Glutamatergic neuron (in vitro differentiated cells): Measurements from ENCODE around the gene TLDC2. TPM values are rescaled to one million over a fixed set of nuclear protein-coding genes. Genes with fewer than 3 reads are reported as not detected.
"Not testable (repeated sequence)": the region's sequence is repeated elsewhere in the genome, so short reads cannot be mapped to it uniquely, and the experiment has no call there.

Source experiments
- DNase-seq: peaks from one replicate; pipeline ENCODE4 v3.0.0; 2022
- H3K27ac Mint-ChIP-seq: one replicate; pipeline ENCODE4 v1.8.0; 2020; ENCODE audit warnings: mild to moderate bottlenecking, mixed read lengths, inconsistent platforms; ENCODE audit not compliant: unreplicated experiment
- H3K27me3 Mint-ChIP-seq: one replicate; pipeline ENCODE4 v1.8.0; 2020; ENCODE audit warnings: mild to moderate bottlenecking, moderate library complexity, mixed read lengths, inconsistent platforms; ENCODE audit not compliant: unreplicated experiment
- H3K36me3 Mint-ChIP-seq: one replicate; pipeline ENCODE4 v1.8.0; 2020; ENCODE audit warnings: mild to moderate bottlenecking, mixed read lengths, inconsistent platforms; ENCODE audit not compliant: unreplicated experiment
- H3K4me1 Mint-ChIP-seq: one replicate; pipeline ENCODE4 v1.8.0; 2020; ENCODE audit warnings: mild to moderate bottlenecking, low read depth, mixed read lengths, inconsistent platforms; ENCODE audit not compliant: unreplicated experiment
- H3K4me3 Mint-ChIP-seq: one replicate; pipeline ENCODE4 v1.8.0; 2020; ENCODE audit warnings: mild to moderate bottlenecking, mixed read lengths, inconsistent platforms; ENCODE audit not compliant: unreplicated experiment
- H3K9me3 Mint-ChIP-seq: one replicate; pipeline ENCODE4 v1.8.0; 2020; ENCODE audit warnings: mild to moderate bottlenecking, moderate library complexity, mixed read lengths, inconsistent platforms; ENCODE audit not compliant: unreplicated experiment
- total RNA-seq: library from RNA; stranded (reverse); fragmentation: NEBNext Ultra II Directional; extraction: Animal tissue kit (Norgen Biotek cat#: 25700); gene quantifications from one replicate; pipeline ENCODE4 v1.2.1, GENCODE V29; 2021; ENCODE audit not compliant: unreplicated experiment
- TF ChIP-seq, protein P1 (sequence below): fragments of 200-600 bp; sonication (generic); IDR thresholded peaks from one replicate; pipeline ENCODE4 v1.5.0; 2021; ENCODE audit not compliant: partially characterized antibody, unreplicated experiment

TLDC2 gene
- total RNA-seq, 1 donor from 2014 or later, result not detected

DNA sequence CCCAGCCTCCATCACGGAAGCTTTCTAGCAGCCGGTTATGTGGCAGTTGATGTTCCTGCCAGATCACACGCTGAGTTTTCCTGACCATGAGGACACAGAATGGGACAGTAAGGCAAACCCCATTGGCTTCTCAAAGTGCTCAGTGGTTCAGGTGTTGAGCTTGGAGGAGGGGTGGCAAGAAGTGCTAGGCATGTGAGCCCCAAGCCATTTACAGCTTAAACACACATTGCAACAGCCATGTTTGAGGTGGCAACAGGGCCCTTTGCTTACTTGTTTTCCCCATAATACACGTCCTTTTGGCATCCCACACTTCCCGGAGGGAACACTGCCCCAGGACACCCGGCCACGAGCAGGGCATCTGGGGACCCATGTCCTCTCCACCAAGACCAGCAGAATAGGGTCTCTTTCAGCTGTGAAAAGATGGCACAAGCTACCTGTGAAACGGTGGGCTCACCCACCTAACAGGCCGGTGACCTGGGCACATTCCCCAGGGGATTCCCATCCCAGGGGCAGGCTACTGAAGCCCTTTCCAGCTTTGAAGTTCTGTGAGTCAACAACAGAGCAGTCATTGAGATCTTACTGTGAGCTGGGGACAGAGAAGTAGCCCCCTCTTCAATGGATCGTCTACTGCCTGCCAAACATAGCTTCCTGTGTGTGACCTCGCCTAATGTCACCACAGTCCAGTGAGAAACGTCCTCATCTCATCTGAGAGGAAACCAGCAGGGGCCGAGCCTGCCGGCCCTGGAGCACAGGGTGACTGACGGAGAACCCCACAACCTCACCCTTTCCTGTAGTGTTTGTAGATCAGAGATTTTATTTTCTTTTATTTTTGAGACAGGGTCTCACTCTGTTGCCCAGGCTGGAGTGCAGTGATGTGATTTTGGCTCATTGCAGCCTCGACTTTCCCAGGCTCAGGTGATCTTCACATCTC, 4.0 kb upstream of the TLDC2 start:
- Mint-ChIP-seq H3K27ac (no peak overlapping the region), H3K4me1 (no peaks in the 10 kb centered on the region), H3K4me3 (no peak overlapping the region), H3K36me3 (no peaks in the 10 kb centered on the region), H3K27me3 (no peaks in the 10 kb centered on the region), H3K9me3 (no peaks in the 10 kb centered on the region)
- TF ChIP-seq, protein P1, sequence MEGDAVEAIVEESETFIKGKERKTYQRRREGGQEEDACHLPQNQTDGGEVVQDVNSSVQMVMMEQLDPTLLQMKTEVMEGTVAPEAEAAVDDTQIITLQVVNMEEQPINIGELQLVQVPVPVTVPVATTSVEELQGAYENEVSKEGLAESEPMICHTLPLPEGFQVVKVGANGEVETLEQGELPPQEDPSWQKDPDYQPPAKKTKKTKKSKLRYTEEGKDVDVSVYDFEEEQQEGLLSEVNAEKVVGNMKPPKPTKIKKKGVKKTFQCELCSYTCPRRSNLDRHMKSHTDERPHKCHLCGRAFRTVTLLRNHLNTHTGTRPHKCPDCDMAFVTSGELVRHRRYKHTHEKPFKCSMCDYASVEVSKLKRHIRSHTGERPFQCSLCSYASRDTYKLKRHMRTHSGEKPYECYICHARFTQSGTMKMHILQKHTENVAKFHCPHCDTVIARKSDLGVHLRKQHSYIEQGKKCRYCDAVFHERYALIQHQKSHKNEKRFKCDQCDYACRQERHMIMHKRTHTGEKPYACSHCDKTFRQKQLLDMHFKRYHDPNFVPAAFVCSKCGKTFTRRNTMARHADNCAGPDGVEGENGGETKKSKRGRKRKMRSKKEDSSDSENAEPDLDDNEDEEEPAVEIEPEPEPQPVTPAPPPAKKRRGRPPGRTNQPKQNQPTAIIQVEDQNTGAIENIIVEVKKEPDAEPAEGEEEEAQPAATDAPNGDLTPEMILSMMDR, result no peak
- no peak for DNase-seq

DNA sequence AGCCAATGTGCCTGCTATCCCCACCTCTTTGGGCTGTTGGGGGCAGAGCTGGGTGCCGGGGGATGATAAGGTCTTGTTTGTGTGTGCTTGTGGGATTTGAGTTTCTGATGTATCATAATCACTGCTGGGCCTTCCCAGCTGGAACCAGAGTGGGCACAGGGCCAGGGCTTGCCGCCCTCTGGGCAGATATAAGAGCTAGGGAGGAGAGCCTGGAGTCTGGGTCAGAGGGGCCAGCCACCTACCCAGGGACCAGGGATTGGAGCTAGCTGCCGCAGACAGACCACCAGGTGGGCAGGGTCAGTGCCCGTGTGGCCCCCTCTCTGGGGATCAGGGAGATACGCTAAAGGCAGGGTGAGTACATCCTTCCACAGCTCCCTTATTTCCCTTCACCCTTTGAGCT, 3.1 kb upstream of the TLDC2 start:
- H3K4me1 Mint-ChIP-seq, result no peaks in the 10 kb centered on the region
- no peak for DNase-seq
- no peaks in the 10 kb centered on the region for H3K9me3 Mint-ChIP-seq
- H3K27ac Mint-ChIP-seq, result no peak overlapping the region
- no peak overlapping the region for H3K4me3 Mint-ChIP-seq
- H3K36me3 Mint-ChIP-seq, result no peaks in the 10 kb centered on the region
- H3K27me3 Mint-ChIP-seq, result no peaks in the 10 kb centered on the region
- TF ChIP-seq, protein P1, result no peak

DNA sequence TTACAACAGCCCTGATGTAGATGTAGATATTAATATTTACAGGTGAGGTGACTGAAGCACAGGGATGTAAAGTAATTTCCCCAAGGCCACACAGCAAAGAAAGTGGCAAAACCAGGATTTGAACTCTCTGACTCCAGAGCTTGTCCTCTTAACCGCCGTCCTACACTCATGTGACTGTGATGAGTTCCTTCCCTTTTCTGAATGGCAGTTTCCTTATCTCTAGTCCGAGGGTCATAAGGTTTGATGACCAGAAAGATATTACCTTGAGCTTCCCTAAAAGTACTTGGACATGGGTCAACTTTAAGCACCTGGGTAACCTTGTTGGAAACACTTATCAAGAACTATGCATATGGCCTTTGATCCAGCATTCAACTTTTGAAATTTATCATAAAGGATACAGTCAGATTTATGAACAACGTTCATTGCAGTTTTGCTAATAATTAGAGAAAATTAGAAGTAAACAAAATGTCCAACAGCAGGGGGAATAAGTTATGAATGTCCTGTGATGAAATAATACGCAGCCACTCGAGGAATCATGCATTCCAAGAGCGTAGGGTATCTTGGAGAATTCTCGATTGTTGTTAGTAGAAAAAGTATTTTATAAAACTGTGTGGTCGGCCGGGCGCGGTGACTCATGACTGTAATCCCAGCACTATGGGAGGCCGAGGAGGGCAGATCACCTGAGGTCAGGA, 2.3 kb upstream of the TLDC2 start:
- Mint-ChIP-seq H3K27me3 (no peaks in the 10 kb centered on the region), H3K36me3 (no peaks in the 10 kb centered on the region), H3K4me1 (no peaks in the 10 kb centered on the region), H3K4me3 (no peak overlapping the region), H3K9me3 (no peaks in the 10 kb centered on the region), H3K27ac (no peak overlapping the region)
- TF ChIP-seq, protein P1, result no peak
- DNase-seq, result no peak

DNA sequence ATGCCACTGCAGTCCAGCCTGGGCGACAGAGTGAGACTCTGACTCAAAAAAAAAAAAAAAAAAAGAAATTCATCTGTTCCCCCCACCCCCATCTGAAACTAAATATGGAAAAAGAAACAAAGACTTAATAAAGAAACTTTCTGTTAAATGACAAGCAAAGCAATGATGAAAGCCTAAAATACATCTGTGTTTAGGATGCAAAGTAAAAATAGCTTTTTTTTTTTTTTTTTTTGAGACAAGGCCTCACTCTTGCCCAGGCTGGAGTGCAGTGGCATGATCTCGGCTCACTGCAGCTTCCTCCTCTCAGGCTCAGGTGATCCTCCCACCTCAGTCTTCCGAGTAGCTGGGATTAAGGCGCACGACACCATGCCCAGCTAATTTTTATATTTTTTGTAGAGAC, 845 bp upstream of the TLDC2 start:
- not testable (repeated sequence) for H3K27me3 Mint-ChIP-seq, H3K4me1 Mint-ChIP-seq, H3K27ac Mint-ChIP-seq, H3K36me3 Mint-ChIP-seq, DNase-seq, H3K4me3 Mint-ChIP-seq, H3K9me3 Mint-ChIP-seq

DNA sequence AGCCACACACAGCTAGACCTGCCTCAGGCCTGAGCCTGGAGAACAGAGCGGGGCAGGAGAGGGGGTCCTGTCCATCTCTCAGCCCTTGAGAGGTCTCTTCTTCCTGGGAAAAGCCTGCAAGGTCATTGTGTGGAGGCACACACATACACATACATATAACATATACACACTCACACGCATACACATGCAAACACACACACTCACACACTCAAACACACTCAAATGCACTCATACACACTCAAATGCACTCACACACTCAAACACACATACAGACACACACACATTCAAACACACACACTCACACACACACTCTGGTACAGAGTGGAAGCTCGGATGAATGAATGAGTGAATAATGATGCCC, 515 bp downstream of the TLDC2 start:
- Mint-ChIP-seq H3K4me3 (no peak overlapping the region), H3K4me1 (no peaks in the 10 kb centered on the region), H3K36me3 (no peaks in the 10 kb centered on the region), H3K9me3 (no peaks in the 10 kb centered on the region), H3K27ac (no peak overlapping the region), H3K27me3 (peaks cover 5% of the 10 kb centered on the region)
- no peak for DNase-seq
- TF ChIP-seq, protein P1, result no peak
